ENCODE data around the gene TADA3. TPM values are rescaled to one million over a fixed set of nuclear protein-coding genes. Genes with fewer than 3 reads are reported as not detected.

The TADA3 gene
- total RNA-seq, 2 experiments from 2014 or later, result 89.8 to 90.6 TPM

DNA sequence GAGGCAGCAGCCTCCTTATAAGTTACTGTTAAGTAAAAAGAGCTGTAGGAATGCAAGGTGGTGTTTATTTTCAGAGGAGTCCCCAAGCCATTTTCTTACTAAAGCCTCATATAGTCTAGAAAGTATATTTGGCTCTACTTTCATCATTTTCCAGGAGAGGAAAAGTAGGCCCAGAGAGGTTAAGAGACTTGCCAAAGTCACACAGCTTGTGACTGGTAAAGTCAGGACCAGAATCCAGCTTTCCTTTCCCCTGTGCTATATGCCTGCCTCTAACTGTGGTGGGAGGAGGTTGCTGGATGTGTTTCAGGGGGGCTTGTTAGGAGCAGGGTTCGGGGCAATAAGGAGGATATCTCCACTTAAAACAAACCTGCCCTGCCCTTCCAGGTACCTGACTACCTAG lies 49.7 kb downstream of the TADA3 start:
- Mint-ChIP-seq H3K9me3 (ENCODE audit: low read depth) (no peaks in the 10 kb centered on the region), H3K27me3 (no peaks in the 10 kb centered on the region), H3K4me3 (no peak overlapping the region), H3K36me3 (peaks cover 54% of the 10 kb centered on the region), H3K4me1 (peaks cover 30% of the 10 kb centered on the region), H3K27ac (no peak overlapping the region)
- DNase-seq (no peak), ATAC-seq (no peak)
- CTCF ChIA-PET, result no interaction called here

DNA sequence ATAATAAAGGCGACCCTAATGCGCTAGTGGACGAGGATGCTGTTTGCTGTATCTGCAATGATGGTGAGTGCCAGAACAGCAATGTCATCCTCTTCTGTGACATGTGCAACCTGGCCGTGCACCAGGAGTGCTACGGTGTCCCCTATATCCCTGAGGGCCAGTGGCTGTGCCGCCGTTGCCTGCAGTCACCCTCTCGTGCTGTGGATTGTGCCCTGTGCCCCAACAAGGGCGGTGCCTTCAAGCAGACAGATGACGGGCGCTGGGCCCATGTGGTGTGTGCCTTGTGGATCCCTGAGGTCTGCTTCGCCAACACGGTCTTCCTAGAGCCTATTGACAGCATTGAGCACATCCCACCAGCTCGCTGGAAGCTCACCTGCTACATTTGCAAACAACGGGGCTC lies 53.1 kb downstream of the TADA3 start:
- DNase-seq, result no peak
- CTCF ChIA-PET, result interaction anchor here (3.9 kb wide), 1 partner anchor 12 kb away, joined by 16 read pairs; no protein-coding TSS in a partner anchor
- no peak for ATAC-seq
- Mint-ChIP-seq H3K36me3 (peaks cover 48% of the 10 kb centered on the region), H3K27me3 (no peaks in the 10 kb centered on the region), H3K4me3 (no peak overlapping the region), H3K4me1 (peaks cover 30% of the 10 kb centered on the region), H3K27ac (no peak overlapping the region), H3K9me3 (ENCODE audit: low read depth) (no peaks in the 10 kb centered on the region)

DNA sequence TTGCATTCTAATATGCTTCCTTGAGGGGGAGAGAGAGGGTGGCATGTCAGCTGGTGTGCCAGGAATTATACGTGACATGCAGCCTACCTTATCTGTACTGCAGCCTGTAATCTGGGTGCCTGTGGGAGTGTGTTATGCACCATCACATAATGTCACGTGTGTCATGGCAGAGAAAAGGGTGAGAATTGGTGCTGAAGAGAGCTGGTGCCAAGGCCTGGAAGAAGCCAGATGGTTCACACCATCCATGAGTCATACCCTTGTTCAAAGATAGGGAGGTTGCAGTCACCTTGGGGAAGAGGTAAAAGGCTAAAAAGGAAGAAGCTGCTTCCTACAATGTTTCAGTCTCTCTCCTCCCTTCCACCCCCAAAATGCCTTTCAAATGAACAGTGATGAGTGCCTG lies 55.4 kb downstream of the TADA3 start:
- Mint-ChIP-seq H3K4me3 (no peak overlapping the region), H3K27ac (peak overlapping the region; percentile 8), H3K27me3 (no peaks in the 10 kb centered on the region), H3K4me1 (peaks cover 49% of the 10 kb centered on the region), H3K36me3 (peaks cover 48% of the 10 kb centered on the region), H3K9me3 (ENCODE audit: low read depth) (no peaks in the 10 kb centered on the region)
- DNase-seq (no peak), ATAC-seq (no peak)
- CTCF ChIA-PET, result interaction anchor here (1.4 to 3.9 kb wide), 3 partner anchors 10 to 383 kb away, joined by 4 to 16 read pairs (median 7); partner anchors contain the start of genes ARPC4 and TADA3

DNA sequence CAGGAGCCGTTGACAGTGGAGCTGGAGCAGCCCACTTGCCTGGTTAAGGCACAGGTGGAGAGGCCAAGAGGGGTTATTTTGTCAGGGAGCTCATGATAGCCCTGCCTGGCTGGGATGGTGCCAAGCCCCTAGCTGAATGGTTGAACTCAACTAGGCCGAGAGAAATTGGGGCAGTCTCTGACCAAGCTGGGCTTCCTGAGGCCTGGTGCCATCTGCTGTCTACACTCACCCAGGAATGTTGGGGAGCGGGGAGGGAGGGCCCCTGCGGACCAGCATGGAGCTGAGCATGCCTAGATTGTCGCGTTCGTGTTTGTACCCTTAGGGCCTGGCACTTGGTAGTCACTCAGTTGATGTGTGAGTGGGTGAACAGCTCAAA lies 59.5 kb downstream of the TADA3 start:
- Mint-ChIP-seq H3K9me3 (ENCODE audit: low read depth) (no peaks in the 10 kb centered on the region), H3K27ac (peak overlapping the region; percentile 84), H3K27me3 (no peaks in the 10 kb centered on the region), H3K4me1 (peaks cover 57% of the 10 kb centered on the region), H3K36me3 (peaks cover 27% of the 10 kb centered on the region), H3K4me3 (peak overlapping the region; percentile 80)
- CTCF ChIA-PET, result interaction anchor here (1.0 to 2.6 kb wide), 6 partner anchors 16 to 108 kb away, joined by 3 to 12 read pairs (median 6); partner anchors contain the start of genes ARPC4, OGG1, TADA3 and TTLL3
- DNase-seq (no peak), ATAC-seq (no peak)

DNA sequence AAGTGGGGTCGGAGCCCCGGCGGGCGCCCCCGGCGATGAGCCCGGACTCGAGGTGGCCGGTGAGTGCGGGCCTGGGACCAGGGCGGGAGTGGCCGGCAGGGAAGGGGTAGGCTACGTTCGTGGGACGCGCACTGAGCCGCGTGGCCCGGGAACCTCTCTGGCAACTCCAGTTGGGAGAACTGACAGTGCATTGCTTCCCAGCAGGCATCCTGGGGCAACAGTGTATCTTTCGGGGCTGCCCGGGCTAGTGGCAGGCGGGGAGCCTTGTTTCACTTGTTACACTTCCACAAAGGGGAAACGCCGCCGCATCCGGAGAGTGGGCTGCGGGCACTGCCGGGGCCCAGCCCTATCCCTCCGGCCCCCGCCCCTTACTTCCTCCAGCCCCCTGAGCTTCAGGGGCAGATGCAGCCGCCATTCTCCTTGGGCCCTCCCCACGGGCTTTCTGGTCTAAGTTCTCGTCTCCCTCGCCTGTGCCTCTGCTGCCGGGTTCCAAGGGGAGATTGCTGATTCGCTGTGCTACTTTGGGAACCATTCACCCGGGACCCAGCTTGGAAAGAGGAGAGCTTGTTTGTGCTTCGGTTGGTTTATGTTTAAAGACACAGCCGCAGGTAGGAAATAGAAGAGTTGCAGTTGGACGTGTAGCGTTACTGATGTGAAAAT lies 60.1 kb downstream of the TADA3 start:
- peak; percentile 2 for ATAC-seq
- Mint-ChIP-seq H3K4me3 (peak overlapping the region; percentile 80), H3K9me3 (ENCODE audit: low read depth) (no peaks in the 10 kb centered on the region), H3K27me3 (no peaks in the 10 kb centered on the region), H3K27ac (peak overlapping the region; percentile 84), H3K36me3 (peaks cover 27% of the 10 kb centered on the region), H3K4me1 (peaks cover 60% of the 10 kb centered on the region)
- DNase-seq, result peak; percentile 86
- CTCF ChIA-PET, result interaction anchor here (1.0 to 2.6 kb wide), 5 partner anchors 16 to 77 kb away, joined by 4 to 12 read pairs (median 7); partner anchors contain the start of genes ARPC4, OGG1, TADA3 and TTLL3

DNA sequence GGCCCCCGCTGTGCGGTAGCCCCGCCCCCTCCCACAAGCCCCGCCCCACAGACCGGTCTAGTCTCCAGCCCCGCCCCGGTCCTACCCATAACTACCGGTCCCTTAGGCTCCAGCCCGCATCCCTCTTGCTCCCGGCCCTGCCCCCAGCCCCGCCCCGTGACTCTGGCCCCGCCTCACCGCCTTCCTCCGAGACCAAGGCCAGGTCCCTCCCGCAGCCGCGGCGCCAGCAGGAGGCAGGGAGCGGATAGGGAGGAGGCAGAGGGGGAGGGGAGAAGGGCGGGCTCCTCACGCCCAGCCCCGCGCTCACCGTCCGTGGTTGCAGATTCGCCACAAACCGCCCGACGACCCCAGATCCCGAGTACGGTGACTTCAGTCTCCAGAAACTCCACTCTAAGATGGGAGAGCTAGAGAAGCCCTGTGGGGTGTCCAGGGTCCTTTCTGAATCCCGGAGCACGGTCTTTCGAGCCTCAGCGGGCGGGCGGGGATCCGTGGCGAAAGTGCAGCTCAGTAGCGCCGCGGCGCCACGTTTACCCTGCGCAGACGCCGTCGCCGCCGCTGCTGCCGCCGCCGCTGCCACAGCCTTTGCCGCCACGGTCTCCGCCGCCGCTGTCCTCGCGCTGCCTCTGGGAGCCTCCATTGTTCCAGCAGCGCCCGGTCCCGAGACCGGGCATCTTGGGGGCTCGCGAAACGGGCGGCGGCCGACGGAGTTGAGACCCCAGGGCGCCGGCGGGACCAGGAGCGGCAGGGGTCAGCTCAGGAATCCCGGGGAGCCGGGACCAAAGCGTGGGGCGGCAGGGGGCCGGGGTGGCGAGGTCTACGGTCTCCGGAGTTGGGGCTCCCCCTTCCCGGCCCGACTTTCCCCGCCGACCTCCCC lies 60.8 kb downstream of the TADA3 start, which contains the start of gene BRPF1:
Gene BRPF1 (plus strand): TSS at position 530 of the 874 bp plus-strand sequence. CDS start 2,406 bp downstream, outside the sequence.
- H3K4me1 Mint-ChIP-seq, result peaks cover 60% of the 10 kb centered on the region
- DNase-seq (peak; percentile 100), ATAC-seq (peak; percentile 97)
- peak within 1 kb of the TSS; percentile 84 for H3K4me3 Mint-ChIP-seq
- CTCF ChIA-PET, result interaction anchor here (1.0 to 2.6 kb wide), 11 partner anchors 13 to 589 kb away, joined by 3 to 12 read pairs (median 5); partner anchors contain the start of genes ARPC4, CRELD1, MTMR14 and OGG1
- peak within 1 kb of the TSS; percentile 97 for H3K27ac Mint-ChIP-seq
- H3K27me3 Mint-ChIP-seq, result no peaks in the 10 kb centered on the region
- H3K36me3 Mint-ChIP-seq, result peaks cover 22% of the 10 kb centered on the region
- H3K9me3 Mint-ChIP-seq (ENCODE audit: low read depth), result no peaks in the 10 kb centered on the region

DNA sequence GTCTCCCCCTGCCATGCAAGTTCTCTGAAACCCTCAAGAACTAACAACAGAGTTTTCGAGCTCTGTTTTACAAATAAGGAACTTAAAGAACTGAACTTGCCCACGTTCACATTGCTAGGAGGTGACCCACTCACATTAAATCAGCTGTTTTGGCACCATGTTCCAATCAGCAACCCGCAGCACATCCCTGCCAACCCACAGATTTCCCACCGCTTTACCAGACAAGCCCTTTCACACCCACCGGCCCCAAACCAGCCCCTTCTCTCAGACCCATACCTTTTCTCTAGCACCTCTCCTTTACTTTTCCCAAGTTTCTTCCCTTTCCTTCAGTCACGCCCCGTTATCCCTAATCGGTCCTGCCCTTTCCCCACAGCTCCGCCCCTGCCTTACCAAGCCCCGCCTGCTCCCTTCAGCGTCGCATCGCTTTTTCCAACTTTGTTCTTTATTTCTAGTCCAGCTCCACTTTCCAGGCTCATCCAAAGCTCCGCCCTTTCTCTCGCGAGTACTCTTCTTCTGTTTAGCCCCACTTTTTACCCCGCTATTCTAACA lies 61.5 kb downstream of the TADA3 start:
- CTCF ChIA-PET, result interaction anchor here (1.0 to 2.1 kb wide), 8 partner anchors 14 to 590 kb away, joined by 3 to 6 read pairs (median 5); partner anchors contain the start of genes CRELD1, MTMR14, OGG1 and SEC13
- no peaks in the 10 kb centered on the region for H3K27me3 Mint-ChIP-seq
- H3K36me3 Mint-ChIP-seq, result peaks cover 19% of the 10 kb centered on the region
- DNase-seq (no peak), ATAC-seq (peak; percentile 60)
- peaks cover 59% of the 10 kb centered on the region for H3K4me1 Mint-ChIP-seq
- H3K27ac Mint-ChIP-seq, result peak overlapping the region; percentile 97
- H3K9me3 Mint-ChIP-seq (ENCODE audit: low read depth), result no peaks in the 10 kb centered on the region
- H3K4me3 Mint-ChIP-seq, result peak overlapping the region; percentile 84

Other genes with a start within 250 kb of the TADA3 start
- not detected for gene LHFPL4, start 238.7 kb downstream of the TADA3 start, total RNA-seq
- gene MTMR14, start 143.0 kb downstream of the TADA3 start, total RNA-seq, result 10 to 100 TPM; 50.5 to 52.7 TPM
- gene CPNE9, start 88.6 kb downstream of the TADA3 start, total RNA-seq, result not detected
- 10 to 100 TPM; 48.1 to 50.1 TPM for gene BRPF1, start 60.7 kb downstream of the TADA3 start, total RNA-seq
- gene OGG1, start 42.5 kb downstream of the TADA3 start, total RNA-seq, result 10 to 100 TPM; 32.1 to 34.5 TPM
- 10 to 100 TPM; 31.7 to 57.7 TPM for gene CAMK1, start 22.5 kb downstream of the TADA3 start, total RNA-seq
- 100 to 1,000 TPM; 274 to 300 TPM for gene ARPC4, start 609 bp upstream of the TADA3 start, total RNA-seq
- gene TTLL3, start 17.8 kb upstream of the TADA3 start, total RNA-seq, result 10 to 100 TPM; 40.4 to 77.5 TPM
- 10 to 100 TPM; 61.7 to 77.6 TPM for gene RPUSD3, start 51.5 kb upstream of the TADA3 start, total RNA-seq
- not detected for gene CIDEC, start 87.8 kb upstream of the TADA3 start, total RNA-seq
- gene JAGN1, start 98.1 kb upstream of the TADA3 start, total RNA-seq, result 10 to 100 TPM; 27.9 to 44.0 TPM
- gene IL17RE, start 110.4 kb upstream of the TADA3 start, total RNA-seq, result 1 to 10 TPM in 1 of 2 experiments, under 1 TPM in 1; 0.68 to 1.9 TPM
- under 1 TPM; 0.30 to 0.41 TPM for gene IL17RC, start 124.6 kb upstream of the TADA3 start, total RNA-seq
- gene CRELD1, start 141.4 kb upstream of the TADA3 start, total RNA-seq, result 10 to 100 TPM; 17.4 to 18.9 TPM
- 1 to 10 TPM; 3.5 to 6.4 TPM for gene PRRT3, start 159.9 kb upstream of the TADA3 start, total RNA-seq
- gene EMC3, start 194.4 kb upstream of the TADA3 start, total RNA-seq, result 10 to 100 TPM; 52.5 to 63.8 TPM
- gene FANCD2, start 234.0 kb upstream of the TADA3 start, total RNA-seq, result 100 to 1,000 TPM in 1 of 2 experiments, 10 to 100 TPM in 1; 75.1 to 109 TPM